LoVo (cell line): ENCODE data around the gene ATP11A.
"Not testable (repeated sequence)": the region's sequence is repeated elsewhere in the genome, so short reads cannot be mapped to it uniquely, and the experiment has no call there.

Experiments
- DNase-seq: peaks from one replicate; pipeline ENCODE4 v3.0.0-alpha.2; 2016; ENCODE audit warnings: low spot score

ATP11A gene

DNA sequence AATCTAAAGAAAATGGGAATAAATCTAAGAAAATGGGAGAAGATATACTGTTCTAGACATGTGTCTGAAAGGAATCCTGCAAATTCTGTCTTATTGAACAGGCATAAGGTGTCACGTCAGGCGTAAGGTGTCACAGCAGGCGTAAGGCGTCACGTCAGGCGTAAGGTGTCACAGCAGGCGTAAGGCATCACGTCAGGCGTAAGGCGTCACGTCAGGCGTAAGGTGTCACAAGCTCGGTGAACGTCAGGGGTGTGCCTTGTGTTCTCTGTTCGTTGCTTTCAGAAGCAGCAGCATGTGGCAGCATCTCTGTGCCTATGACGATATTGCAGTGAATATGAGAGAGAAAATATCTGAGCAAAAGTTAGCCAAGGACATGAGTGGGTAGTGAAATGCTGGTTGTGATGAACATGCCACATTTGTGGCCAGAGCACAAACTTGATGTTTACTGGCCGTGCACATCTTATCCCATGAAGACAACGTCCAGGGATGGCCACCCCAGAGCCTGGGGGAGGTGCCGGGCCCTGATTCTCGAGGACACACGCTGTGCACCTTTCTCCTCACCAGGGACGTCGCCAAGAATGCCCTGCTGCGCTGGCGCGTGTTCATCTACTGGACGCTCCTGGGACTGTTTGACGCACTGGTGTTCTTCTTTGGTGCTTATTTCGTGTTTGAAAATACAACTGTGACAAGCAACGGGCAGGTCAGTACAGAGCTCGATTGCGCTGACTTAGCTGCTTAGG is 172.2 kb downstream of the ATP11A start:
- no peak for DNase-seq

- DNase-seq, result not testable (repeated sequence)
These were observed 173.5 kb downstream of the ATP11A start for GRCh38 chr13:112863356-112863755.

- DNase-seq, result not testable (repeated sequence)
These were observed 175.6 kb downstream of the ATP11A start for GRCh38 chr13:112865478-112865877.

DNA sequence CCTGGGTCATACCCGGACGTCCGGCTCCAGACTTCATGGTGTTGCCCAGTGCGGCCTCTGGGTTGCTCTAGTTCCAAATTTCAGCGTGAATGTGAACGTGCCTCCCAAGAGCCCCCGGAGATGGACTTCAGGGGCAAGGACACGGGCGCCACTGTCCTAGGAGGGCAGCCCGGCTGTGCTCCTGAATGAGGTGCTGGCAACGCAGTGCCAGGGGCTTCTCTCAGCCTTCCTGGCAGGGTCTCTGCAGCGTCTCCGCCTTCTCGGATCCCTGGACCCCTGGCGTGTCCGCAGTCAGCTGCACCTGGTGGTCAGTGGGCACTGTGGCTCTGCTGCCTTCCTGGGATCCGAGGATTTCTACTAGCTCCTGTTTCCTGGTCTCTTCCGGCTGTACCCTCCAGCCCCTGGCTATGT is 177.5 kb downstream of the ATP11A start:
- no peak for DNase-seq

DNA sequence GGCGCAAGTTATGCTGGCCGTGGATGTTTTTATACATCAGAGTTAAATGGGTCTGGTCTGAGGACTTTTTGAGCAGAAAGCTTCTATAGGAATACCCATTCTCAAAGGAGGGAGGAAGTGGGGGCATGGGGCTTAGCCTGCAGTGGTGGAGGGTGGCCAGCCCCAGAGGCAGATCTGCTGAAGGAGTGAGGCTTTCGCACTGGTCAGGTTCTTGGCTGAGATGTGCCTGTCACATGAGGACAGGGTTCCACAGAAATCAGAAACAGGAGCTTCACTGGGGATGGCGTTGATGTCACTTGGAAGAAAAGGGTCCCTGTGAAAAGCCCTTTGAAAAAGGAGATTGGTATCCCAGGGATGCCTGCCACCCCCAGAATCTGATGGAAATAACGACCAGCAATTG is 178.5 kb downstream of the ATP11A start:
- DNase-seq, result no peak

DNA sequence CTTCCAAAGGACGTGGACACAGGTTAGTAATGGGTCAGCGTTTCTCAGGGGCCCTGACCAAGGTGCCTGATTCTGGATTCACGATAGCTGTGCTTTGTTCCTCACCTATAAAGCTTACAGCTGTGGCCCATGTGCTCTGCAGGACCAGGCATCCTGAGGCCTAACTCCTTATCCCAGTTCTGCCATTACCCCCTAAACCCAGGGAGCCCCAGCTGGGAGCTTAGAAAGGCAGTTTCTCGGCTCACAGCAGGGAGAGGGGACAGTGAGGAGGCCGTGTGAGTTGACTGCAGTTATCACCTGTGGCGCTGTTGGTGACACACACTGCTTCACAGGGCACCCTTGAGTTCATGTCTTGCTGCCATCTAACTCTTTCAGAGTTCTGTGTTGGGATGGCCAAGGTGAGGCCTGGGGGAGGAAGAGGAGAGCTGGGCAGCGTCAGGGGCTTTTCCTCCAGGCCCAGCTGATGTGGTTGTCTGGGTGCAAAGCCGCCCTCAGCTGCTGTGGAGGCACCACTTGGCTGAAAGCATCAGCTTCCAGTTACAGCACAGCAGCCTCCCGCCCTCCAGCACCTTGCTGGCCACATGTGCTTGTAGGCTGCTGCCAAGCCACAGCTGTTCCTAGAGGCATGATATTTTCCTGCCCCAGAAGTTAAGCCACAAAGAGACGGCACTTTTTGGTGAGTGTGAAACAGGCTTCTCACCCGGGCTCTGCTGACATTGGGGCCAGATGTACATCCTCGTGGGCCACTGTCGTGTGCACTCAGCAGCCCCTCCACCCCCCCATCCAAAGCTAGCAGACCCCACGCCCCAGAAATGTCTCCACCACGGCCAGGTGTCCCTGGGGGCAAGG is 179.6 kb downstream of the ATP11A start:
- DNase-seq, result no peak

GRCh38 chr13:112870051-112870331 is 180.2 kb downstream of the ATP11A start:
- DNase-seq, result no peak

DNA sequence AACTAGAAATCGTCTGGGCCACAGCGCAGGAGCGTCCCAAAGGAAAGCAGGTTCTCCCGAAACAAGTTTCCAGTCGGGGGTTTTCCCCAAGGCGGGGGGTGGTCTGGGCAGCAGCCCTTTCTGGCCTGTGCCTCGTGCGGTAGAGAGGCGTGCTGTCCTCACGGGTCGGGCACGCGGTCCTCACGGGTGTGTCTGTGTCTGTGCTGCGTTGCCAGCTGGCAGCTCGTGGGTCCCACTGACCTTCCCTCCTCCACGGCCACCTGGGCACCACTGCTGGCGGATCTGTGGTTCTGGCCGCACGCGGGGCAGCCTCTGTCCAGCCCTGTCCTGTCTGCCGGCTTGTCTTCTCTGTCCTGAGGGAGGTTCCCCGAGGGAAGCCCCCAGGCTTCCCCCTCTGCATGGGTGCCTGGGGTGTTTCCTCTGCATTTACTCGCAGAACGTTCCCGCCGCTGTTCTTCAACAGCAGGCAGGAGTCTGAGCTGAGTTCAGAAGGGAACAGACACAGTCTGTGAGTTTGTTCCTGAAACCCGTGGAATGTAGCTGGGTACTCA is 181.0 kb downstream of the ATP11A start:
- DNase-seq, result no peak

- no peak for DNase-seq
These were observed 181.9 kb downstream of the ATP11A start for GRCh38 chr13:112871742-112872141.

DNA sequence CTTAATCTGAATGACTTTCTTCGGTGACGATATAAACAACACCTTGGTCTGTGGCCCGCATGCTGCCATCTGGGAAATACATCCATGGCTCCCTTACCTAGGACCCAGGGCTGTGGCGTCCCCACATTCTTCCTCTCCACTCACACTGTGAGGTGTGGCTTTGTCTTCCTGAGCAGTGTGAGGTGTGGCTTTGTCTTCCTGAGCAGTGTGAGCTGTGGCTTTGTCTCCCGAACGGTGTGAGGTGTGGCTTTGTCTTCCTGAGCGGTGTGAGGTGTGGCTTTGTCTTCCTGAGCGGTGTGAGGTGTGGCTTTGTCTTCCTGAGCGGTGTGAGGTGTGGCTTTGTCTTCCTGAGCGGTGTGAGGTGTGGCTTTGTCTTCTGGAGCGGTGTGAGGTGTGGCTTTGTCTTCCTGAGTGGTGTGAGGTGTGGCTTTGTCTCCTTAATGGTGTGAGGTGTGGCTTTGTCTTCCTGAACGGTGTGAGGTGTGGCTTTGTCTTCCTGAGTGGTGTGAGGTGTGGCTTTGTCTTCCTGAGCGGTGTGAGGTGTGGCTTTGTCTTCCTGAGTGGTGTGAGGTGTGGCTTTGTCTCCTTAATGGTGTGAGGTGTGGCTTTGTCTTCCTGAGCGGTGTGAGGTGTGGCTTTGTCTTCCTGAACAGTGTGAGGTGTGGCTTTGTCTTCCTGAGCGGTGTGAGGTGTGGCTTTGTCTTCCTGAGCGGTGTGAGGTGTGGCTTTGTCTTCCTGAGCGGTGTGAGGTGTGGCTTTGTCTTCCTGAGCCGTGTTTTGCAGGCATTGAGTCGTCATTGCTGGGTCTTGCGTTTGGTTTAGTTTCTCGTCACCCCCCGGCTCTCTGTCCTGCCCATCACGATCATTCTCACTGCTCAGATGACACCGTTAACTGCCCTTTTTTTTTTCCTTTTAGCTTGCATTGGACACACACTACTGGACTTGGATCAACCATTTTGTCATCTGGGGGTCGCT is 183.1 kb downstream of the ATP11A start:
- not testable (repeated sequence) for DNase-seq

DNA sequence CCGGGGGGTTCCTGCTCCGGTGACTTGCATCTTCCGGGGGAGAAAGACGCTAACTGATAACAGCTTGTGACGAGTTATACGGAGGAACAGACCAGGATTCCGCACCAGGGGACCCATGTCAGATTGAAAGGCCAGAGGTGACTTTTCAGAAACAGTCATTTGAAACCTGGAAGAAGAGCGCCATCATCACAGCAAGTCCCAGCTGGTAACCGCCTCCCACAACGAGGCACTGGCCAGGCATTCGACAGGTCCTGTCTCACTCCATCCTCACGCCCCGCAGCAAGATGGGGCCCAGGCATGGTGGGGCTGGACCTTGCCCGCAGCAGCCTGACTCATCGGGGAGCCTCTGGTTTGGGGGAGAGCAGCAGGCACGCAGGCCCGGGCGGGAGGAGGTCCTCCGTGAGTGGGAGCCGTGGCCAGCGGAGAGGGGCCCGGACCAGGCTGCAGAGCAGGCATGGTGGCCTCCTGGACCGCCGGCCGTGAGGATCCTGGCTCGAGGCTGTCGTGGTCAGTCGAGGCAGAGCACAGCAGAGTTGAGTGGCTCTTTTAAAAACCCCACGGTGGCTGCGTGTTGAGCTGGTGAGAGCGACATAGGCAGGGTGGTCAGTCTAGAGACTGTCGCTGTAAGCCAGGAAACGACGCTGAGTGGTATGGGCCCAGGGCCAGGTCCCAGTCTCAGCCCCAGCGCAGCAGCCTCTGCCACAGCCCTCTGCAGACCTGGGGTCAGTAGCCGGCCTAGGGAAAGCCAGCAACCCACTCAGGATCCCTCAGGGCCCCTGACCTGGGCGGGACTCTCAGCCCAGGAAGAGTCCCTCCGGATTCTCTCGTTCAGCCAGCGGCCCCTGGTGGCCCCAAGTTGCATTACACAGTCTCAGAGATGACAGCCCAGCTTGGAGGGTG is 184.3 kb downstream of the ATP11A start:
- DNase-seq, result peak; percentile 21

- DNase-seq, result no peak
These were observed 185.0 kb downstream of the ATP11A start for GRCh38 chr13:112874751-112875300.

GRCh38 chr13:112875627-112876026 is 185.8 kb downstream of the ATP11A start:
- no peak for DNase-seq

DNA sequence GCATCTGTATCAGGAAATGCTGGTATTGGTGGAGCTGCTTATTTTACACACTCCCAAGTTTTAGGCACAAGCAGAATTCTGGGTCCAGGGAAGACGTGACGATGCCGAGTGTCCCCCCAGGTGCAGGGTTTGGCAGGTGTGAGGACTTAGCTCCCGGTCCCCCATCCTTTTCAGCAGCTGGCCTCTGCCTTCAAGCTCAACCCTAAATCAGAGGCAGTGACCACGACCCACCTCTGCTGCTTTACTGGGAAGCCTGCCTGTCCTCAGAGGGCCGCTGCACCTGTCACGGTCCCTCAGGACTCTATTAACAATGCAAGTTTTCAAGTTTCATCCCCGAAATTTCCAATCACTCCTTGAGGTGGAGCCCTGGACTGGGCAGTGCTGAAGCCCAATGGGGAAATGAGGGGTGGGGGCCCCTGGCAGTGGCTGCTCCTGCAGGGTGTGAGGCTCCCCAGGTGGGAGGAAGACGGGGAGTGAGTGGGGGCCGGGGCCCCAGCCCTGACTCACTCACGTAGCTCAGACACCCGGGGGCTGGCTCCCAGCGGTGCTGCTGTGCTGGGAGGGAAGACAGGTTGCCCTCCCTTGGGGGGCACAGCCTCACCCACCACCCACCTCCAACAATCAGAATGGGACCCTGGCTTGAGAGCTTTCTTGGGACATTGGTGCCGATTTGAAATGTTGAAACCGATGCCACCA is 186.6 kb downstream of the ATP11A start:
- no peak for DNase-seq

DNA sequence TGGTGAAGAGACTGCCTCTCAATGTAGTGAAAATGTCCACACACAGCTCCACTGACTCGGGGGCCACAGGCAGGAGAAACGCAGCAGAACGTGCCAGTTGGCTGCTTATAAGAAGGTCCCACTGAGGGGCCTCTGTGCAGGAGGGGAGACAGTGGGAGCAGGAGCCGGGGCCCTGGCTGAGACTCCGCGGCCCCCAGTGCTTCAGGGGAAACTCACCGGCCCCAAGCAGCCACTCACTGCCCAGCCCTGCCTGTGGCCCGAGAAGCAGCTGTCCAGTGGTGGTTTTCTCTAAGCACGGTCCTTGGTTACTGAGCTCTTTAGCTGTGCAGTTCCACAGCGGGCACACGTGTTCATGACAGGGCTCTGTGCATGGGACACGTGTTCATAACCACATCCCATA is 187.2 kb downstream of the ATP11A start:
- DNase-seq, result no peak

GRCh38 chr13:112877539-112877938 is 187.7 kb downstream of the ATP11A start:
- DNase-seq, result no peak

- no peak for DNase-seq
These were observed 188.4 kb downstream of the ATP11A start for GRCh38 chr13:112877976-112878955.

DNA sequence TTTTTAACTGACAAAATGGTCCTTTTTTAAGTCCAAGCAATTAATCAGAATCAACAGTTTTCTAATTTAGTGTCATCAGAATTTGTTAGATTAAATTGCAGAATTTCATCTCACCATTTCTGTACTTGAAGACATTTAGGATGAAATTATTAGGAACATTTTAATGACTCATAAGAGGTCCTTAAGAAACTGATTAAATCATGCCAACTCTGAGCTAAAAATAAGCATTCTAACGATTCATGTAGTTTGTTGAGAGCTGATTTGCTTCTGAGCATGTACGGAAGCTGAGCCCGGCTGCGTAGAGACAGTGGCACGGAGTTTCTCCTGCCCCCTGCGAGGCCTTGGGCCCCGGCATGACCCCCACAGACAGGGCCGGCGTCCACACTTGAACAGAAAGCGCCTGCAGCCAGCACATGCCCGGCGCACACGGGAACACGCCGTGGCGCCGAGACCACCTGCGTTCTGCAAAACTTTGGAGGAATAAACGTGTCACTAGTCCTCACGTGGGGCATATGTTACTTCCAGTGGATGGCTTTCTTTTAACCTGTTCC is 189.5 kb downstream of the ATP11A start:
- DNase-seq, result no peak
